NCI-H2227 (cell line): ENCODE data around the gene RAB27B.

ENCODE experiments used
- DNase-seq: peaks from one replicate; lab custom pipeline; 2025; ENCODE audit not compliant: unreplicated experiment; lab: John Stamatoyannopoulos, UW

Gene RAB27B

DNA sequence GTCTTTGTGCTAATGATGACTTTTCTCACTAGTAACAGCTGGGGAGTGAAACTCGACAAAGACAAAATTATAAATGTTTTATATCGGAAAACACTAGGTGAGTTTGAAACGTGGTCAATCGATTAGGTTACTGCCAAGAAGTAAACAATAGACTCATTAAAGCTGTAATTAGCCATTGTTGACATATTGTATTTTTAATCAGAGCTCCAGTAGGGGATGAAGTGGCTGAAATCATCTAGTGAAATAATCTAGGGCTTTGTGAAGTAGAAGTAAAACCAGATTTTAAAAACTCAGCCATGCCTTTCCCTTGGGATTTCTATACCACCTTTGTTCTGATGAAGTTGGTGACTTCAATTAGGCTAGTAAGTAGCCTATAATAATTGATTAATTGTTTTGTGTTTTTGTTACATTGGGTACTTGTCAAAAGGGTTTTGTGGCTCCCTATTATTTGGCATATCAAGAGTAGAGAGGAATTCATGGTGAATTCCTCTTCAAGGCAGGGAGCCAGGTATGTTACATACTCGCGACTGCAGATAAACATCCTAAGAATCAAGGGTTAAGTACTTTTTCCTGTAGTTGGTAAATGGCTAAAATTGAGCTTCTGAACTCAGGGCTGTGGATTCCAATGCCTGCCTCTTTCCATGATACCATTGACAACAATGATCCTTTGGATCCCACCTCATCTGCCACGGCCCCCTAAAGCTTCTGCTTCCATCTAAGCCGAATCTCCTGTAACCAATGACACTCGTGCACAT, 31.6 kb downstream of the RAB27B start:
- no peak for DNase-seq

DNA sequence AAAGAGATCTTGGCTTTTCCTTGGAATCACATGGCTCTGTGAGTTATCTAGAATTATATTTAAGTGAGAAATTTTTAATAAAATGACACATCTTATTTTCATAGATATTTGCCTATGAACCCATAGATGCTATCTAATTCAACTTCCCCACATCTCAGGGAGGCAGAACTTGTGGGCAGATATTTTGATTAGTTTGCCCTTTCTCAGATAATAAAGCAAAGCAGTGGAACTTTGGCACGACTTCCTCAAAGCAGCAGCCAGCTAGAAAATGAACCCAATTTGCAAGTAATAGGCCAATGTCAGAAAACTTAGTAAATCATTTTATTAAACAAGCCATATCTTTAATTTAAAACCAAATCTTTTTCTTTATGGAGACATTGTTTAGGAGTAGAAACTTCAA, 32.7 kb downstream of the RAB27B start:
- no peak for DNase-seq

DNA sequence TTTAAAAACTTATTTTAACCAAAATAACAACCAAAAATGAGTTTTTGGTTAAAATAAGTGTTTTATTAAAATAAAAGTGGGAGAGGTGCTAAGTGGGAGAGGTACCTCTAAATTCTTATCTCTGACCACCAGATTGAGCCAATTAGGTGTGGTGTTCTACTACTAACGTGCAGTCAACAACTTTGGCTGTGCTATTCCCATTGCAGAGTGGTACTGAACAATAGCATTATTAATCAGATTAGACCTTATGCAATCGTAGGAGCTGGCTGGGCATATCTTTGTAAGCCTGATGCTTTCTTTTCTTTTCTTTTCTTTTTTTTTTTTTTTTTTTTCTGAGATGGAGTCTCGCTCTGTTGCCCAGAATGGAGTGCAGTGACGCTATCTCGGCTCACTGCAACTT, 38.9 kb downstream of the RAB27B start:
- no peak for DNase-seq

DNA sequence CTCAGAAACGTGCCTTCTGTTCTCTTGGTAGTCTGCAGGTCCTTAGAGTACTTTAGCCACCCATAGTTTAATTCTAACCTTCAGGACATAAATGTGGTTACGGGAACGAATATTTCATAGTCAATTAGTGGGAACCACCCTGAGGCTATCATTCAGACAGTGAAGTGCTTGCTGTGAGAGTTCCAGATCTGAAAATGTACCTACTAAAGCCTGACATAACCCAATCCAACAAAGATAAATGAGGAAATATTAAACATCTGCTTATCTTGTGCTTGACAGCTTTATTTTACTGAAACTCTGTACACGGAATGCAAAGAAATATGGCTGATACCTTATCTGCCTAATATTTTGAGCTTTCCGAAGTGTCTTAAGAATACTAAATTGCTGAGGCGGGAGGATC, 43.0 kb downstream of the RAB27B start:
- no peak for DNase-seq

DNA sequence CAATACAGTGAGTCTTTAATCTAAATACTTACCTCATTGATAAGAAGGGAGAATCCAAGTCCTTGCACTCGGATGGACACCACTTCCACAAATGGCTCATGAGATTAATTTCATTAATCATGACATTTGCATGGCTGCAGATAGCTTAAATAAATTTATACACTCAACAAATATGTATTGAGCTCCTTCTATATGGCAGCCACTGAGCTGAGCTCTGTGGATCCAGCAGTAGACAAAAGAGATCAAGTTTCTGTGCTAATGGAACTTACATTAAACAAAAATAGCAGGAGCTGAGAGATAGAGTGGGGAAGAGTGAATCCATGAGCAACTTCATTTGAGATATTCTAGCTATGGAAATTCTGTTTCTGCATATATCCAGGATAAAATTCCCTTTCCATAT, 44.4 kb downstream of the RAB27B start:
- DNase-seq: no peak

DNA sequence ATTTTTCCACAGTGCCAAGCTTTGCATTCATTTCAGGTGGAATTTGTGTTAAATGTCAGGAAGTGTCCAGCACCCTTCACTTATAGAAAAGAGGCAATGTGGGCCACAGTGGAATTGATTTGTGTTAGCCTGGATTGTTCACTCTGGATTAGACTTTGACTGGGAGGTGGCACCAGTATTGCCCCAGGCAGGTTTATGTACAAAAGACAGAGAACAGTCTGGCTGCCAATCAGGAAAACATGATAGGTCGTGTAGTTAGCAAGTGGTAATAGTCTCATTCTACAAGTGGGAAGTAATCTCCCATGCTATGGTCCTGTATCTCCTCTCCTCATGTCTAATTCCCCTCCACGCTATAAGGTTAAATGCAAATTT, 45.6 kb downstream of the RAB27B start:
- DNase-seq: no peak

DNA sequence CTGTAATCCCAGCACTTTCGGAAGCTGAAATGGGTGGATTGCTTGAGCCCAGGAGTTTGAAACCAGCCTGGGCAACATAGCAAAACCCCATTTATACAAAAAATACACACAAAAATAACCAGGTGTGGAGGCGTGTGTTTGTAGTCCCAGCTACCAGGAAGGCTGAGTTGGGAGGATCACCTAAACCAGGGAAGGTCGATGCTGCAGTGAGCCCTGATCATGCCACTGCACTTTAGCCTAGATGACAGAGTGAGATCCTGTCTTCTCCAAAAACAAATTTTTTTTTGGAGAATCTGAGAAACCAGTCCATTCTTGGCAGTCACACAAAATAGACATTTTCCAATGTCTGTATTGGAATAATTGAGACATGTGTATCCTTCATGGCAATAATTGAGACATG, 46.8 kb downstream of the RAB27B start:
- no peak for DNase-seq

DNA sequence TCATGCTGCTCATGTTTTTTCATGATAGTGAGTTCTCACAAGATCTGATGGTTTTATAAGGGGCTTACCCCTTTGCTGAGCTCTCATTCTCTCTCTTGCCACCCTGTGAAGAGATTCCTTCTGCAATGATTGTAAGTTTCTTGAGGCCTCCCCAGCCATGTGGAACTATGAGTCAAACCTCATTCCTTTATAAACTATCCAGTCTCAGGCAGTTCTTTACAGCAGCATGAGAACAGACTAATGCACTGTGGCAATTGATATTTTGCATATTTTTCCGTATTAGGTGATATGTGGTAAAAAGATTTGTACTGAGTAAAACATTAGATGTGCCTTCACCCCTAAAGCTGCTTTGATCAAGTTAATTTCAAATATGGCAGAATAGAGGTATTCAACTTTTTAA, 48.8 kb downstream of the RAB27B start:
- no peak for DNase-seq

DNA sequence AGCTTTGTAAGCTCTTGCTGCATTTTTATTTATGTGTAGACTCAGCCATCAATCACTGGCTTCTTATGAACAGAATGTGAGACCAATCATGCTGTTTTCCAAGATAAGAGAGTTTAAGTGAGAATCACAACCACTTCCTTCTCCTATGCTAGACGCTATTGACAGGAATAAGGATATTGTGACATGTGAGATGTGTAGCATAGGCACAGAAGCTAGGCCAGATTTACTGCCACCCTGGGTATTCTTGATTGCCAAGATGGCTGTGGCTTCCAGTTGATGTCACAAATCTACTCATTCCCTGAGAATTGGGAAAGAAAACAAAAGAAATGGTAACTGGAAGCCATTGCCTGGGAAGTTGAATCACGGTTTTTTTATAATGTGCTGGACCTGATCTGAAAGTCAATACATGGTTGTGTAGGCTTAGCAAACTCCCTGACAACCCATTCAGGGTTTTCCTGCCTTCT, 49.9 kb downstream of the RAB27B start:
- DNase-seq: no peak

DNA sequence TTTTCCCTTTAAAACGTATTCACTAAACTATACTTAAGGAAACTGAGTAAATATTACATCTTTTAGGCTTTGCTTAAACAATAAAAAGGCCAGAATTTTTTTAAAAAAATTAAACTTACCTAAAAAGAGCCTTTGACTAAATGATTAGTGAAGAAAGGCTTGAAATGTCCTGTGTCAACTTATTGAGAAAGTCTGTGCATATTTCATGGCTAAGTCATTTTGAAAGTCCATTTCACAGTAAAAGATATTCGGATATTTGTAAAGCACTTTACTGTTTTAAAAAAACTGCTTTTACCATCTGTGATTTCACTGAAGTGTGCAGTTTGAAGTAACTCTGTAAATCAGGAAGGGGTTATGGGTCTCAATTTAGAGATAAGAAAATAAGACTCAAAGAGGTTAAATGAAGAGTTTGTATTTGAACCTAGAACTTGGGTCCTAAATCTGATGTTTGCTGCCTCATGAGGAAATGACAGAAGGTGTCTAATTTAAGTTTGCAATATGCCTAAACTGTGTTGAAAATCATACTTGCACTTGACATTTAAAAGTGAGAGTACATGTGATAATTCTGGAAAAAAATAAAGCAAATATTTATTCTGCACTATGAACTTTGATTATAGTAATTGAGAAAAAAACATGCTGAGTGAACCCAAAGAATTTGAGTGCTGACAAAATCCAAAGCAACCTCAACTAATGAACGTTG, 50.5 kb downstream of the RAB27B start:
- no peak for DNase-seq

DNA sequence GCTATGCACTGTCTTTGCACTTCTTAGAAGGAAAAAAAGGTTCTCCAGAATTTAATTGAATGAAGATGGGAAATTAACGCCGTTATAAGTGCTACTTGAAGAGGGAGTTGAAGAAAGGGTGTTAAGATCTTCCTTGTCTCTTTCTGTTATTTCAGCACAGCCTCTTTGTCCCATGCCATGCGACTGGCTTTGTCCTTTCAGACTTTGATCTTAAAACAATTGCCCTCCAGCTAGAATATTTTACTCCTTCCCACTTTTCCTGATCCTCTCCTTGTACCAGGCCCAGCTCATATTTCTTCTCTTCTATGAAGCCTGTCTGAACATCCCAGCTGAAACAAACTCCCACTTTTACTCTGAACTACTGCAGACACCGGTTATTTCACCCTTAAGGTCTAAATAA, 51.4 kb downstream of the RAB27B start:
- no peak for DNase-seq

DNA sequence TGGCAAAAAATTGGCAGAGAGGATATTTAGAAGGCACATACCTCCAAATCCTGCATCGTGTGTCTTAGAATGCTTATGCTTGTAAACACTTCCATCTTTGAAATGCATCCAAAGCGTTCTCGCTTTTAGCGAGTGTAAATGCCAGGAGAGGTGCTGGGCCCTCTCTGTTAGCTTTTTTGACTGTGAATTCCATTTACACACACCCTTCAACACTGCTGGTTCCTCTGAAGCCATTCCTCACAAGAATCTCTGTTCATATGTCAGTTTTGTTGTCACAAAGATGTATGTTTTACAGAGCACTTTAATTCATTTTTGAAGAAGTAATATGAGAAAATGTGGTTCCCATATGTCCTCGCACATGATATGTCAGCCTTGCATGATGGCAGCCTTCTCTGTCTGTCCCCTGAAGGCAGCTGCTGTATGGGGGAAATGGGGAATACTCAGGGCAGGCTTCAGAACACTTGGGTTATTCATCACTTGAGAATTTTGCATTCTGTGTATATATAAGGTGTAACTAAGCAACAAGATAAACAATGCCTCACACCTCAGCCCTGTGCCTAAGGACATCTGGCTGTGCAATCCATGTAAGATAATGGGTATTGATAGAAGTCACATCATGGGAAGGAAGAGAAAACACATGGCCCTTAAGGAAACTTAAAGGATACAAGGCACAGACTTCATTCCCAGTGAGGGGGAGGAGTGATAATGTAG, 52.3 kb downstream of the RAB27B start:
- no peak for DNase-seq

DNA sequence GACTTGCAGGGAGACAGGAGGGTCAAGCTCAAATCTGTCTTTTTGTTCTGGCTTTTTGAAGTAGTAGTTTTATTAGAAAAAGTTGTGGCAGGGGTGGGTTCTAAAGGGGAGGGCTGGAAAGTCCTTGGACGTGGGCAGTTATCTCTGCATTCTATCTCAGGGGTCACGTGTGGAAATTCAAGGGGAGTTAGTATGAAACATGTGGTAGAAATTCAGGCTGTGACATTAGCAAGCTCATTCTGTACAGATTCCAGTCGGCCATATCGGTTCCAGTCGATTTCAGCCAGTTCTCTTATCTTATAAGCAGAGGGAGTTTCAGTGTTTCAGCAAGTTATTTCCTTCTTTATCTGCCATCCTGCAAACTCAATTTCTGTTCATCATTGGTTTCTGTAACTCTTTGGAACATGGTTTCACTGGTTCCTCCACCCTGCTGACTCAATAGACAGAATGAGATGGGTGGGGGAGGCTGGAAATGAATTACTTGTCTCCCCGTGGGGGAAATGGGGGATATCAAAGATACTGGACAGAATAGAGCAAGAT, 53.0 kb downstream of the RAB27B start:
- no peak for DNase-seq

DNA sequence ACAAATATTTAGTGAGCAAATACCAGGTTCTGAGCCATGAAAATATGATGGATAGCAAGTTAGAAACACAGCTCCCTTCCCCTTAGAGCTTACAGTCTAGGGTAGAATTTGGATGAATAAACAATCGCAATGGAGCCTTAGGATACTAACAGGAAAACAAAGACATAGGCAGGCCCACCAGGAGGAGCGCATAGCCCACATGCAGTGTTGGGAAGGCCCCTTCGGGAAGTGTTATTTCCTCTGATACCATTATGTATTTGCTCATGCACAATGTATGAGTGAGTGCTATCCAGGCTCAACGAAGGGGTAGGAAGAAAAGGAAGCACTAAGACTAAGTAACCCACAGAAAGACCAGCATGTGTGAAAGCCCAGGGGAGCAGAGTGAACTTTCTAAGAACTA, 54.0 kb downstream of the RAB27B start:
- DNase-seq: no peak

DNA sequence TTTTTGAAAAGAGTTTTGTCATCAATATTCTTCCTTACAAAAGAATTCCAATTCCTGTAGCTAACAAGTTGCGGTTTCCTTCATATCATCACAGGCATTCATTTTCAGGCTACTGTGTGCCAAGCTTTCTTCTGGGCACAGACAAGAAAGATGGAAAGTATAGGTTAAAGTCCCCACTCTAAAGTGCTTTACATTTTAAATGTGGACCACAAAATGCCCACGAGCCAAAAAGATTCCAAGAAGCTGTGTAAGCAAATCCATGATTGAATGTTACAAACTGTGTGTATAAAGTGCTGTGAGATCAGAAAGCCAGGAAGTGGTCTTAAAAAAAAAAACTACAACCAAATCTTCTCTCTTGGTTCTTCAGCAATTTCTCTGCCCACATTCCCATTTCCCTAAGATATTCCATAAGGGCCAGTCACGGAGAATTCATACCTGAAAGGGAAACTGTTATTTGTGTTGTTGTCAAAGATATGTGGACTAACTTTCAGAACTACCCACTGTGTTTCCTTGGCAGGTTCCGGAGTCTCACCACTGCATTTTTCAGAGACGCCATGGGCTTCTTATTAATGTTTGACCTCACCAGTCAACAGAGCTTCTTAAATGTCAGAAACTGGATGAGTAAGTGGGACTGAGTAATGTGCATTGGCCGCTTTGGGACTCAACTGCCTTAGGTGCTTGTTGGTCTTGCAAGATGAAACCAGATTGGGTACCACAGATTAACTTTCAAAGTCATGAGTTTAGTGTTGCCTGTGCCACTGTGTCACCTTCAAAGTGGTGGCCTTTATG, 55.7 kb downstream of the RAB27B start:
- DNase-seq: no peak

DNA sequence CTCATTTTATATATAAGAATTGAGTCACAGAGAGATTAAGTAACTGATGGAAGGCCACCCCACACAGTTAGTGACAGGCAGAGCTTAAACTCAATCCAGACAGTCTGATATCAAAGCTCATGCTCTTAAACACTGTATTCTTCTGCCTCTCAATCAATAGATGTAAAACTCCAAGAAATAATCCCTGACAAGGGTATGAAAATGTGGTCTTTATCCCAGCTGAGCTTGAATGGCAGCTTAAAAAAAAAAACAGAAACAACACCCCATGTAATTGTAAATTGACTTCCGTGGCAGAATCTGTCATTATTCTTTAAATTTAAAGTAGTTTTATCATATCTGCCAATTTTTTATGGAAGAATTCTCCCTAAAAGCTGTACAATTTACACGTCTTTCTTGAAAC, 60.1 kb downstream of the RAB27B start:
- no peak for DNase-seq

DNA sequence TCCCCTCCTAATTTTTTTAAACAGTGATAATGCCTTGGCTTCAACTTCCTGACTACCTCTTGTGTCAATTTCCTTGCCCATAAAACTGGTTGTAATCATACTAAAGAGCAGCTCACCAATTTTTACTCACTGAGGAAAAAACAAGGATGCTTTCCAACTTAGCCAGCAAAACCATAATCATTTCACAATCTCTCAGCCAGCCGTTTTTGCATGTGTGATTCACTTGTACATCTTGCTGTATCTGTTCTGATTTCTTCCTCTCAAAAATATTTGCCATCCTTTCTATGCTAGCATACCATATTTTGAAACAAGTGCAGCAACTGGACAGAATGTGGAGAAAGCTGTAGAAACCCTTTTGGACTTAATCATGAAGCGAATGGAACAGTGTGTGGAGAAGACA, 60.7 kb downstream of the RAB27B start:
- DNase-seq: no peak

DNA sequence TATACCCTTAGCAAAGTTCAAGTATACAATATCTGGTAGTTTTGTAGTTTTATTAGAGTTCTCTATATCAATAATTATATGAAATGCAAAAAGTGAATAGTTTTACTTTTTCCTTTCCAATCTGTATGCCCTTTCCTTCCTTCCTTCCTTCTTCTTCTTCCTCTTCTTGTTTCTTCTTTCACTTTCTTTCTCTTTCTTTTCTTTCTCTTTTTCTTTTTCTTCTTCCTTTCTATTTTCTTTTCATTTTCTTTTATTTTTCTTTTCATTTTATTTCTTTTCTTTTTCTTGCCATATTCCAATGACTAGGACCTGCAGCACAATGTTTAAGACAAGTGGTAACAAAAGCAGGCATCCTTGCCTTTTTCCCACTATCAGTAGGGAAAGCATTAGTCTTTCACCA, 71.2 kb downstream of the RAB27B start:
- no peak for DNase-seq

DNA sequence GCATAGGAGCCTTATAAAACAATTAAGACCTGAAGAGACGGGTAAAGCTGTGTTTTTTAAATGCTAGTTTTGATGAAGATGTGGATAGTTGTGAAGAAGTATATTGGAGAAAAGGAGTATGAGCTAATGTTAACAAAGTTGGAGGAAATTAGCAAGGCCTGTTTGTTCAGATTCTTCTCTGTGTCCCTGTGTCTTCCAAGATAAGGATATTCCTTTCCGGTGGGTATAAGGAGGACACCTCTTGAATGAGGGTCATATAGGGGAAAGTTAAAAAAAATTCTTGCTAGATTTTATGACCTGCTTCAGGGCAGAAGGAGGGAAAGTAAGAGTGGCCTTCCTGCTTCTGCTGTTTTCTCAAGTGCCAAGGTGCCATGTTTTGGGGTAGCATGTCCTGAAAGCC, 72.0 kb downstream of the RAB27B start:
- DNase-seq: no peak

DNA sequence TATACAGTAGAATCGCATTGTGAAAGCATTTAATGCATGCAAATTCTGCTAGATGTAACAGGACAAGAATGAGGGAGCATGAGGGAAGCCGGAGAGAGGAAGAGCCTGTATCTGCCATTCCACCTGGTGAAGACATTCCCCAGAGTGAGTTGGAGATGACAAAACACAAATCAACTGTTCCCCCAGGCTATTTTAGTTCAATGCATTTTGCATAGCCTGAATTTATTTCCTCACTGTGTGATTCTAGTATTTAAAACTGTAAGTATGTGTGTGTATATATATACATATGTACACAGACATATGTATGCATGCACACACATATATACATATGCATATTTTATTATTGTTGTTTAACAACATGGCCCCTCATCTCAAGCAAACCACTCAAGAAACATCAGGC, 76.3 kb downstream of the RAB27B start:
- no peak for DNase-seq

DNA sequence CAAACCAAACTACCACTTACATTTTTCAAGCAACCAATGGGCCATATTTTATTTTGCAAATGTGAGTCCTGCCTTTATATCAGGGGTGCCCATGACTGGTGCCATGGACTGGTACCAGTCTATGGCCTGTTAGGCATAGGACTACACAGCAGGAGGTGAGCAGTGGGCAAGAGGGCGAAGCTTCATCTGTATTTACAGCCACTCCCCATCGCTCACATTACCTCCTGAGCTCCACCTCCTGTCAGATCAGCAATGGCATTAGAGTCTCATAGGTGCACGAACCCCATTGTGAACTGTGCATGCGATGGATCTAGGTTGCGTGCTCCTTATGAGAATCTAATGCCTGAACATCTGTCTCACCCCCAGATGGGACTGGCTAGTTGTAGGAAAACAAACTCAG, 77.4 kb downstream of the RAB27B start:
- DNase-seq: no peak
